GM15510 (cell line): ENCODE results near the gene ATXN7.

Experiments used
- POLR2A ChIP-seq: IDR thresholded peaks from 3 replicates; pipeline ENCODE4 v1.6.1; 2011; ENCODE audit warnings: borderline replicate concordance; ENCODE audit not compliant: insufficient read length; ENCODE audit errors: extremely low read depth

Gene ATXN7

GRCh38 chr3:63908776-63909175 is 45.1 kb downstream of the ATXN7 start:
- TF ChIP-seq POLR2A = no peak

DNA sequence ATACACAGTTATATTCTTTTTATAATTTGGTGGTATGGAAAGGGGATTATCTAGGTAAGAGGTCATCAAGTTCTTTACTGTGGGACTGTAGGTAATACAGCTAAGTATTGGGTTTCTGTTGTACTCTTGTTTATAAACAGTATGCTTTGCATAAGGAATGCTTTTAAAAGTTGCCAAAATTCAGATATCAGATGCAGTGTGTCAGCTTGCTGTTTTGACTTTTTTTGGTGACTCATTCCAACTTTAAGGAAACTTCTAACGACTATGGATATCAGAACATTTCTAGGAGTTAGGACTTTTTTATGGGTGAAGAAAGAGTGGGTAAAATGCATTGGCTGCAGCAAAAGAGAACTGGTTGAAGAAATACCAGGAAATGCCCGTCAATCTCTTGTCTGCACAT is 45.8 kb downstream of the ATXN7 start:
- TF ChIP-seq POLR2A = no peak

GRCh38 chr3:63910001-63910400 is 46.3 kb downstream of the ATXN7 start:
- no peak for TF ChIP-seq POLR2A

GRCh38 chr3:63910891-63911290 is 47.2 kb downstream of the ATXN7 start:
- no peak for TF ChIP-seq POLR2A

- TF ChIP-seq POLR2A = no peak
Measured at GRCh38 chr3:63911509-63911872, 47.8 kb downstream of the ATXN7 start.

DNA sequence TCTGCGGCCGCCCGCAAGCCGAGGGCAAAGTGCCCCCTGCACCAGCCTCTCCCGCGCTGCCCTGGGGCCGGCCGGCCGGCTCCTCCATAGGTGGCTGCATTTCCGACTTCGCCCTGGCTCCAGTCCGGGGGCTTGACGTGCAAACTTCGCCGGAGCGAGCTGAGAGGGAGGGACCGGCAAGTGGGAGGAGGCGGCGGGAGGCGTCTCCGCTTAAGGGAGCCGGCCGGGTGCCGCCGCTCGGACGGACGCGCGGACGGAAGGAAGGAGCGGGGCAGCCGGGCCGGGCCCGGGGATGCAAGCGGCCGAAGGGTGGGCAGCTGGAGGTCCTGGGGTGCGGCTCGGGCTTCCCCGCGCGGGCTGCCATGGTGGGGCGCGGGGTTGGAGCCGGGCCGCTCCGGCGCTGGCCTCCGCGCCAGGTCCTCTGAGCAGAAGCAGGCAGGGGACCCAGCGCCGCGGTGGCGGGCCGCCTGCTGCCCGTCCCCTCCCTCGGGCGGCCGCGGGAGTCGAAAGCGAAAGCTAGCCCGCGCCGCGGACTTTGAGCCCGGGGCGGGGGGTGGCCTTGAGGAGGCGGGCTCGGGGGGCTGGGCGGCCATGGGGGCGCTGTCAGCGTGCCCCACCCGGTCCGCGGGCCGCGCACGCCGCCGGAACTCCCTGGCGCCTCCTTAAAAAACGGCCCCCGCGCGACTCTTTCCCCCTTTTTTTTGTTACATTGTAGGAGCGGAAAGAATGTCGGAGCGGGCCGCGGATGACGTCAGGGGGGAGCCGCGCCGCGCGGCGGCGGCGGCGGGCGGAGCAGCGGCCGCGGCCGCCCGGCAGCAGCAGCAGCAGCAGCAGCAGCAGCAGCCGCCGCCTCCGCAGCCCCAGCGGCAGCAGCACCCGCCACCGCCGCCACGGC is 48.5 kb downstream of the ATXN7 start, which contains the start of gene SCAANT1:
Gene SCAANT1, minus strand, starts transcription at position 511 of the 895 bp plus-strand sequence.
- TF ChIP-seq POLR2A = peak; percentile 51

- no peak for TF ChIP-seq POLR2A
Measured at GRCh38 chr3:63912768-63913588, 49.3 kb downstream of the ATXN7 start.

- TF ChIP-seq POLR2A = no peak
Measured at GRCh38 chr3:63914312-63914711, 50.6 kb downstream of the ATXN7 start.

DNA sequence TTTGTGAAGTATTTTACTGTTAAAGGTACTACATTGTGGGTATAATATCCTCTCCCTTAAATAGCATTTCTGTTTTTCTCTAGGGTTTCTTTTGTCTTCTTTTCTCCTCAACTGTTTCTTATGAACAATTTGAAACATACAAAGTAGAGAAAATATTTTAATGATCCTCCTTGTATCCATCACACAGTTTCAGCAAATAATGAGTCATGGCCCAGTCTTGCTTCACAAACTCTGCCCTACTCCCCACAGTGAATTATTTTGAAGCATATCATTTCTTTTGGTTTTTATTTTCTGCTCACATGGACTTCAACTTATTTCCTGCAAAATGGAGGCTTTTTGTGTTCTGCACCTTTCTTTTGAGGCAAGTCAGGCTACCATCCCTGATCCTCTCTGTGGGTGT is 54.7 kb downstream of the ATXN7 start:
- no peak for TF ChIP-seq POLR2A

DNA sequence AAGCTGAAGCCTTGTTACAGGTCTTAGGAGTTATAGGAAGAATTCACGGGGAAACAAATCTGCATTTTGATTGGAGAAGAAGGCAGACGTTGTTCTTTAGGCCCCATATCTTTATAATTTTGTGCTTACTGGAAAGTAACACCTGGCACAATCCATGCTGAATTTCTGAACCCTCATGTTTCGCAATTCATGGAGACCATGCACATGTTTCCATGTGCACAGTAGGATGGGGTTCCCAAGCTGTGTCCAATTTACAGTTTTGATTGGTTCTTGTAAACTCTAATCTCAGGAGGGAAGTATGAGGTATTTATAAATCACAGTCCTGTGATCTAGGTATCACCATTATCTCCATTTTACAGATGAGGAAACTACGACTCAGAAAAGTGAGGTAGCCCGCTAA is 56.3 kb downstream of the ATXN7 start:
- no peak for TF ChIP-seq POLR2A

GRCh38 chr3:63921741-63922482 is 58.2 kb downstream of the ATXN7 start:
- TF ChIP-seq POLR2A = no peak

DNA sequence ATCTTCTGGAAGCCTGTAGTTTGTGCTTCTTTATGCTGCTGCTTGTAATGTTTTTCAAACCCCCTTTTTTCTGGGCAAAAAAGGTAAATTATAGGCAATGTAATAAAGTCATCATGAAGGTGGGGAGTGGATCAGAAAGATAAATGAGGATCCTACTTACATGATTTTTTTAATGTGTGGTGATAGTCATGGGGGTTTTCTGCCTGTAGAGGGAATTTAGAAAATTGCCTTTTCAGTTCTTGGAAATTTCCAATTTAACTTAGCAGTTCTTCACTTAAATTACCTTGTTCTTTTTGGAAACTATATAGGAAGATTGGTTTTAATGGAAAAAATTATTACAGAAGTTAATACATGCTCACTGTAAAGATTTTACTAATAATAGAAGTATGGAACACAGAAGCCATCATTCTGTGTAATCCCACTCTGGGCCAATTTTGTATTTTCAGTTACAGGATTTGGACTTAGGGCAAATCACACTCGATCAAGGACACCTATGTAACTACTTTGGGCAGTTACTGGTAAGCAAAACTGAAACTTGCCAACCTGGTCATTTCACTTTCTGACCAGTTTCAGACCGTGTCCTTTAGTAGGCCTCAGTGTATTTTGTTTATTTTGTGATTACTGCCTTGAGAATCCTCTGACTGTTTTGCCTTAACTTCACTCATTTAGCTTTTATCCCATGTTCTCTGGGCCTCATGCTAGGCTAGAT is 59.0 kb downstream of the ATXN7 start:
- no peak for TF ChIP-seq POLR2A

GRCh38 chr3:63926309-63926708 is 62.6 kb downstream of the ATXN7 start:
- no peak for TF ChIP-seq POLR2A
